ENCODE measurements around the gene MYO7B.

The MYO7B gene

GRCh38 chr2:127641846-127642507, 106.5 kb downstream of the MYO7B start:
- Histone ChIP-seq H3K9me3 (ENCODE audit: low read length) (no peaks in the 10 kb centered on the region), H3K79me2 (ENCODE audit: insufficient read depth, low read length) (no peaks in the 10 kb centered on the region), H3K27ac (ENCODE audit: low read depth, low read length, poor library complexity, severe bottlenecking) (no peak overlapping the region), H3K4me3 (ENCODE audit: low read depth, low read length, poor library complexity, severe bottlenecking) (no peak overlapping the region), H3K4me1 (ENCODE audit: insufficient read depth, low read length, severe bottlenecking) (peaks cover 7% of the 10 kb centered on the region), H3K9me2 (ENCODE audit: low read depth, low read length) (no peaks in the 10 kb centered on the region), H3F3A (ENCODE audit: insufficient read depth, low read length) (no peaks in the 10 kb centered on the region), H3K9ac (ENCODE audit: low read length) (no peak overlapping the region), H3K4me2 (ENCODE audit: low read length) (no peak overlapping the region), H4K20me1 (ENCODE audit: insufficient read depth, low read length) (no peaks in the 10 kb centered on the region), H2AFZ (ENCODE audit: low read length) (no peak overlapping the region), H3K27me3 (ENCODE audit: insufficient read depth, low read length) (no peaks in the 10 kb centered on the region; the same call in 1 of the 2 replicates), H3K36me3 (ENCODE audit: insufficient read depth, low read length) (no peaks in the 10 kb centered on the region)
- TF ChIP-seq CTCF (IDR thresholded peaks at IDR 0.05; ENCODE audit: low read length): no peak
- no peak for TF ChIP-seq EZH2 (IDR thresholded peaks at IDR 0.05; ENCODE audit: borderline replicate concordance, low read length)

DNA sequence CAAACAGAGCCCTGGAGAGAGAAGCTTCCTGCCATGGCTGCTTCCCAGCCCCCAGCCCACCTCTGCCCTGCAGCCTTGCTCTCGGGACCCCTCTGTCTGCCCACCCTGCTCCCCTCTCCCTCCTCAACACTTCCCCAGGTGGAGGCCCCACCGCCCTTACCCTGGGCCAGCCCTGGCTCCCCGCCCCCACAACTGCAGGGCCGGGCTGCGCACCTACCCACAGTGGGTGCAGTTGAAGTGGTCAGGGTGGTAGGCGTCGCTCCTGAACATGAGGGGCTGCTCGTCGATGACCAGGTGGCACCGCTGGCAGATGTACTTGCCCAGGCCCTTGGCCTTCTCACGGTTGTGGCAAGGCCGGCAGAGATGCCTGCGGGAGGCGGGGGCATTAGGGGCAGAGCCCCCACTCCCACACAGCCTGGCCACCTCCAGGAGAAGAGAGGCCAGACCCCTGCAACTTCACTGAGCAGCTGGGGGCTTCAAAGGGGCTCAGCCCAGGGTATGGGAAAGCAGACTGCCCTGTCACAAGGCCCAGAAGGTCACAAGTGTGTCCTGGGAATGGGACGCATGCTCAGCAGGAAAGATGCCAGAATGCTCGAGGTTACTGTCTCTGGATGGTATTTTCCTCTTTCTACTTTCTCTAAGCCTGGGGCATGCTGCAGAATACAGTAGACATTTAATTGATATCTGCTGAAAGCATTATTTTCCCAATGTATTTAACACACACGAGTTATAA, 107.4 kb downstream of the MYO7B start:
- Histone ChIP-seq H3K9me3 (ENCODE audit: low read length) (no peaks in the 10 kb centered on the region), H3K9me2 (ENCODE audit: low read depth, low read length) (no peaks in the 10 kb centered on the region), H3K36me3 (ENCODE audit: insufficient read depth, low read length) (no peaks in the 10 kb centered on the region), H3K79me2 (ENCODE audit: insufficient read depth, low read length) (no peaks in the 10 kb centered on the region), H4K20me1 (ENCODE audit: insufficient read depth, low read length) (no peaks in the 10 kb centered on the region), H3K9ac (ENCODE audit: low read length) (no peak overlapping the region), H2AFZ (ENCODE audit: low read length) (no peak overlapping the region), H3K4me3 (ENCODE audit: low read depth, low read length, poor library complexity, severe bottlenecking) (no peak overlapping the region), H3K4me1 (ENCODE audit: insufficient read depth, low read length, severe bottlenecking) (peaks cover 7% of the 10 kb centered on the region), H3K27ac (ENCODE audit: low read depth, low read length, poor library complexity, severe bottlenecking) (no peak overlapping the region), H3K4me2 (ENCODE audit: low read length) (no peak overlapping the region), H3K27me3 (ENCODE audit: insufficient read depth, low read length) (no peaks in the 10 kb centered on the region; the same call in 1 of the 2 replicates), H3F3A (ENCODE audit: insufficient read depth, low read length) (no peaks in the 10 kb centered on the region)
- TF ChIP-seq CTCF (IDR thresholded peaks at IDR 0.05; ENCODE audit: low read length): no peak
- no peak for TF ChIP-seq EZH2 (IDR thresholded peaks at IDR 0.05; ENCODE audit: borderline replicate concordance, low read length)

- no peak for TF ChIP-seq EZH2 (IDR thresholded peaks at IDR 0.05; ENCODE audit: borderline replicate concordance, low read length)
- no peaks in the 10 kb centered on the region for H3K9me2 ChIP-seq (ENCODE audit: low read depth, low read length)
- no peaks in the 10 kb centered on the region for H3K9me3 ChIP-seq (ENCODE audit: low read length)
- H4K20me1 ChIP-seq (ENCODE audit: insufficient read depth, low read length): no peaks in the 10 kb centered on the region
- H3K4me2 ChIP-seq (ENCODE audit: low read length): no peak overlapping the region
- H3K9ac ChIP-seq (ENCODE audit: low read length): no peak overlapping the region
- no peak overlapping the region for H2AFZ ChIP-seq (ENCODE audit: low read length)
- H3K4me1 ChIP-seq (ENCODE audit: insufficient read depth, low read length, severe bottlenecking): peaks cover 7% of the 10 kb centered on the region
- no peaks in the 10 kb centered on the region for H3K36me3 ChIP-seq (ENCODE audit: insufficient read depth, low read length)
- H3K4me3 ChIP-seq (ENCODE audit: low read depth, low read length, poor library complexity, severe bottlenecking): no peak overlapping the region
- no peaks in the 10 kb centered on the region; the same call in 1 of the 2 replicates for H3K27me3 ChIP-seq (ENCODE audit: insufficient read depth, low read length)
- no peak overlapping the region for H3K27ac ChIP-seq (ENCODE audit: low read depth, low read length, poor library complexity, severe bottlenecking)
- no peaks in the 10 kb centered on the region for H3K79me2 ChIP-seq (ENCODE audit: insufficient read depth, low read length)
- H3F3A ChIP-seq (ENCODE audit: insufficient read depth, low read length): no peaks in the 10 kb centered on the region
Observed at GRCh38 chr2:127643439-127644065, 108.1 kb downstream of the MYO7B start.

All from OCI-LY1 (cell line).